C4-2B (cell line): ENCODE measurements around the gene NCEH1.
"Not testable (repeated sequence)": the region's sequence is repeated elsewhere in the genome, so short reads cannot be mapped to it uniquely, and the experiment has no call there.

Source experiments
- H3K27ac ChIP-seq: fragments of 450-650 bp; 2 replicates; pipeline ENCODE4 v1.5.1; 2017
- ZFX ChIP-seq: fragments of 450-650 bp; IDR thresholded peaks from 2 replicates; pipeline ENCODE4 v1.6.1; 2017
- TF ChIP-seq, protein P1 (sequence below): fragments of 450-650 bp; conservative IDR thresholded peaks from 2 replicates; pipeline ENCODE4 v1.5.1; 2017; ENCODE audit warnings: mild to moderate bottlenecking

NCEH1 gene

DNA sequence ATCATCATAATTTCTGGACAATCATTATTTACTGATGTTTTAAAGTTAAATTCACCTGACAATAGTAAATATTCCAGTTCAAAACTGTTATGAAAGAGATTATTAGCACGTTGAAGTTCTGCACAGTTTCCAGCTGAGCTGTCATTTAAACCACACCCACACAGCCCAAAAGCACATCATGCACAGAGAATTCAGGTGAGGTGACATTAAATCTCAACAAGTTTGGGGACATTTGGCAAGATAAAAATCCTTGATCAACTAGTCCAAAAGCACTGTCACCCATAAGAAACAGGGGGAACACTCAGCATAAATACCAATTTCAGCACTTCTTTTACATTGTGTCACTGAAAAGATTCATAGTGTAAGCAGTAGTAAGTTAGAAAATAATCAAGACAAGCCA is 6.9 kb downstream of the NCEH1 start:
- TF ChIP-seq, protein P1, sequence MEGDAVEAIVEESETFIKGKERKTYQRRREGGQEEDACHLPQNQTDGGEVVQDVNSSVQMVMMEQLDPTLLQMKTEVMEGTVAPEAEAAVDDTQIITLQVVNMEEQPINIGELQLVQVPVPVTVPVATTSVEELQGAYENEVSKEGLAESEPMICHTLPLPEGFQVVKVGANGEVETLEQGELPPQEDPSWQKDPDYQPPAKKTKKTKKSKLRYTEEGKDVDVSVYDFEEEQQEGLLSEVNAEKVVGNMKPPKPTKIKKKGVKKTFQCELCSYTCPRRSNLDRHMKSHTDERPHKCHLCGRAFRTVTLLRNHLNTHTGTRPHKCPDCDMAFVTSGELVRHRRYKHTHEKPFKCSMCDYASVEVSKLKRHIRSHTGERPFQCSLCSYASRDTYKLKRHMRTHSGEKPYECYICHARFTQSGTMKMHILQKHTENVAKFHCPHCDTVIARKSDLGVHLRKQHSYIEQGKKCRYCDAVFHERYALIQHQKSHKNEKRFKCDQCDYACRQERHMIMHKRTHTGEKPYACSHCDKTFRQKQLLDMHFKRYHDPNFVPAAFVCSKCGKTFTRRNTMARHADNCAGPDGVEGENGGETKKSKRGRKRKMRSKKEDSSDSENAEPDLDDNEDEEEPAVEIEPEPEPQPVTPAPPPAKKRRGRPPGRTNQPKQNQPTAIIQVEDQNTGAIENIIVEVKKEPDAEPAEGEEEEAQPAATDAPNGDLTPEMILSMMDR, result no peak
- TF ChIP-seq ZFX, result no peak
- no peak overlapping the region for H3K27ac ChIP-seq

DNA sequence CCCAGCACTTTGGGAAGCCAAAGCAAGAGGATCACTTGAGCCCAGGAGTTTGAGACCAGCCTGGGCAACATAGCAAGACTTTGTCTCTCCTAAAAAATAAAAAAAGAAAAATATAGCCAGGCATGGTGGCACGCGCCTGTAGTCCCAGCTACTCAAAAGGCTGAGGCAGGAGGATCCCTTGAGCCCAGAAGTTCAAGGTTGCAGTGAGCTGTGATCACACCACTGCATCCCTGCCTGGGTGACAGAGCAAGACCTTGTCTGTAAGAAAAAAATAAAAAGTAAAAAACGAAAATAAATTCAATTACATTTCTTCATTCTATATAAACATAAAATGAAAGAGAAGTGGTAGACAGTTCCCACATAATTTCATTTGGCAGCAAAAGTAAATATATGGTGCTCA is 8.1 kb downstream of the NCEH1 start:
- H3K27ac ChIP-seq, result not testable (repeated sequence)

DNA sequence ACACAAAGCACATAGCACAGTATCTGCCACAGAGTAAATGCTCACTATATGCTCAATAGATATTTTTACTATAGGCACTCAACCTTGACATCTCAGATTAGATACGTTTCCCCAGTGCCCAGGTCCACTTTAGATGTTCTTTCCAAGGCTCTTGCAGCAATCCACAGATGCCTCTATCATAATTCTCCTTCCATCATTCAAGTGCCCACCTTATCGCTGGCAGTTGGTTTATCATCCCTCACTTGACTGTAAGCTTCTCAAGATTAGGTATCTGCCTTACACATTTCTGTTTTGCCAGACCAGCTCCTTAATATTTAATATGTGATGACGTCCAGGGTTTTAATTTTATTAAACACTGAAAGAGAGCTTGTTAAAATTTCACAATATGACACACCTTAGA is 8.6 kb downstream of the NCEH1 start:
- no peak overlapping the region for H3K27ac ChIP-seq
- TF ChIP-seq, protein P1, result no peak
- TF ChIP-seq ZFX, result no peak

DNA sequence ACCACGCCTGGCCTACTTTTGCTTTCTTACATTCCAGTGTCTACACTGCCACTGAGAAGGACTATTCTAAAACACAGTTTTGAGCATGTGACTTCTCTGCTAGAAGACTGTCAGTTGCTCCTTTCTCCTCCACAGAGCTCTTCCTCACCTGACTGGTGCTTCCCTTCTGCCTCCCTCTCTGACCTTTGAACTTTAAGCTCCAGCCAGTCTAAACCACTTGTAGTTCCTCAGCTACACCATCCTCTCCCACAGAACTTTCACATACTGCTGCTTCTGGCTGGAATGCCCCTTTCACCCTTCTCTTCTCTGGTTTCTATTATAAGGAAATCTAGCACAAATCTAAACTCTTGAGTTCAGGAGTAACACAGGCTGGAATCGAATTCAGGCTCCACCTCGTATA is 9.1 kb downstream of the NCEH1 start:
- H3K27ac ChIP-seq, result no peak overlapping the region
- TF ChIP-seq, protein P1, result no peak
- TF ChIP-seq ZFX, result no peak

DNA sequence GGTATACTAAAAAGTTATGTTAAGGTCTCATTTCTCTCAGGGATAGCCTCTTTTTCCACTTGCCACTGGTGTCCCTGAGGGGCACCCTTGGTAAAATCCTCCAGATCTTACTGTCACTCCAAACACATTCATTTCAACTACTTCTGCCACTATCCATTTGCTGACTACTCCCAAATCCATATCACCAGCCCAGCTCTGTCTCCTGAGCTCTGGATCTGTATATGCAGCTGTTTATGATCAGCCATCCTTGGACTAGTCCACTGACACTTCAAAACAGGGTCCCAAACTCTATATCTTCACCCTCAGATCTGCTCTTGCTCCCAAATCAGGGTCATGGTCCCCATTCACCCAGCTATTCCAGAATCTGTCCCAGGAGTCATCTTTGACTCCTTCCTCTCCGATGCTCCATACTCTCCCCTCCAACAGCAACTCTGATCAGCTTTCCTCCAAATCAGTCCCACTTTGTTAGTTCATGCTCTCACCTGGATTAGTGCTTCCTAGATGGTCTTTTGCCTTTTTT is 9.9 kb downstream of the NCEH1 start:
- no peak overlapping the region for H3K27ac ChIP-seq
- no peak for TF ChIP-seq ZFX
- TF ChIP-seq, protein P1, result no peak

DNA sequence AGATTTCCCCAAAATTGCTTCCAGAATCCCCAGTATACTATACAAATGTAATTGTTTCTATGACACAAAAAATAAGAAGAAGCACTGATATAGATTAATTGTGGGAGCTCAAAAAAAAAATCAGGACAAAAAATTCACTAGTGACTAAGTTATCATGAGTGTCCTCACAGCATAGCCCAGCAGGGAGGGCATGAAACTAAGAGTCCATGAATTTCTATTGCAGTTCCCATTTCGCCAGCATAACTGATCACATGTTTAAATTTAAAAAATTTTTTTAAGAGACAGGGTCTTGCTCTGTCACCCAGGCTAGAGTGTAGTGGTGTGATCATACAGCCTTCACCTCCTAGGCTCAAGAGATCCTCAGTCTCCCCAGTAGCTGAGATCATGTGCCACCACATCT is 10.6 kb downstream of the NCEH1 start:
- TF ChIP-seq ZFX, result no peak
- TF ChIP-seq, protein P1, result no peak
- H3K27ac ChIP-seq, result no peak overlapping the region

DNA sequence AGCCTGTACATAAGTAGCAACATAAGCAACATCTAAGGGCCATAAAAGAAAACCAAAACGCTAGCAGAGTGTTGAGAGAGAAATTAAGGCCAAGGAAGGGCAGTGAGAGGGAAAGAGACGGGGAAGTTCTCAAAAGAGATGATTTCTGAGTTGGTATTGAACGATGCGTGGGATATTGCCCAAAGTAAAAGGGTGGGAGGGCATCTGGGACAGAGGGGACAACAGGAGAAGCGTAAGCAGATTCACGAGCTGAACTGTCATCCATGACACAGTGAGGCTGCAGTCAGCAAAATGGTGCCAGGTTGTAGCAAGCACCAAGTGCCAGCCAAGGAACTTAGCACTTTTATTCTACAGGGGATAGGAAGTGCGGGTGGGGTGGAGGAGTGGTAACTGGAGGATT is 11.8 kb downstream of the NCEH1 start:
- TF ChIP-seq, protein P1, result no peak
- TF ChIP-seq ZFX, result no peak
- no peak overlapping the region for H3K27ac ChIP-seq

DNA sequence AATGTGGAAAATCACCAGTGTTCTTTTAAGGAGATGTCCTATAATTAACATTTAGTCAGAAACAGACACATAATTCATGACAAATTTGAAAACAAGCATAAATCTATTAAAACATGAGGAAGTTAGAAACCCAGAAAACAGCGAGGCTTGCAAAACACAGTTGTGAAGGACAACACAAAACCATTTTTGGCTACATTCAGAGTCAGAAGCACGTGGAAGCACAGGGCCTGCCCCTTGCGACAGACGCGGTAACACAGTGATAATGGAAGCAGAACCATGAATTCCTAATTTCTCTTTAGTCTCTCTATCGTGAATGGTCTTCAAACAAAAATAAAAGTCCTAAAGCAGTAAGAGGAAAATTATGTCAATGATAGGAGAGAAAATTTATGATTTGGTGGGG is 12.2 kb downstream of the NCEH1 start:
- no peak overlapping the region for H3K27ac ChIP-seq
- TF ChIP-seq ZFX, result no peak
- TF ChIP-seq, protein P1, result no peak
